GM21825 (cell line): Measurements from ENCODE around the gene TMEM183A.
"Not testable (repeated sequence)": the region's sequence is repeated elsewhere in the genome, so short reads cannot be mapped to it uniquely, and the experiment has no call there.

Experiments
- ATAC-seq: cut with Tn5 transposase; IDR thresholded peaks from one replicate; pipeline ENCODE4 v1.9.1; 2021; ENCODE audit warnings: mild to moderate bottlenecking, moderate library complexity; ENCODE audit not compliant: unreplicated experiment

Gene TMEM183A

DNA sequence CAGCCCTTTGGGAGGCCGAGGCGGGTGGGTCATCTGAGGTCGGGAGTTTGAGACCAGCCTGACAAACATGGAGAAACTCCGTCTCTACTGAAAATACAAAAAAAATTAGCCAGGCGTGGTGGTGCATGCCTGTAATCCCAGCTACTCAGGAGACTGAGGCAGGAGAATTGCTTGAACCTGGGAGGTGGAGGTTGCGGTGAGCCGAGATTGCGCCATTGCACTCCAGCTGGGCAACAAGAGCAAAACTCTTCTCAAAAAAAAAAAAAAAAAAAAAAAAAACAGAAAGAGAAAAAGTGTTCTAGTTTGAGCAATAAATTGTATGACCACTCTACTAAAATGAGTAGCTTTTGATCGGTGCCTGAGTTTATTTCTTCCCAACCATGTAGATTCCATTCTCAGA is 21.1 kb upstream of the TMEM183A start:
- not testable (repeated sequence) for ATAC-seq

DNA sequence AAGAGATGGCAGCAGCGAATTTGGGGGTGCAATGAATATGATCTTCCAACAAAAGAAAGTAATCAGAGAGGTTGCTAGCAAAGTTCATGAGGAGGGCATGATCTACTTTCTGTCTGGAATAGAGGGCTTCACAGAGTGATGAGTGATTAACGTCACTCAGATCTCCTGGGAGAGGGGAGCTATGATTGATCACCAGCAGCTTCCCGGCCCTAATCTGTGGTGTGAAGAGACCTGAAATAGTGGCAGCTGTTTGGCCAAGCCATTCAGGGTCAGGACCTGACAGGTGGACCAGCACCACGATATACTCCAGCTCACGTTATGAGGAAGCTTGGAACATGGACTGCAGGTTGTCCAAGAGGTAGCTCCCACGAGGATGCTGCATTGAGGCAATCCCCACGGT is 19.9 kb upstream of the TMEM183A start:
- no peak for ATAC-seq

DNA sequence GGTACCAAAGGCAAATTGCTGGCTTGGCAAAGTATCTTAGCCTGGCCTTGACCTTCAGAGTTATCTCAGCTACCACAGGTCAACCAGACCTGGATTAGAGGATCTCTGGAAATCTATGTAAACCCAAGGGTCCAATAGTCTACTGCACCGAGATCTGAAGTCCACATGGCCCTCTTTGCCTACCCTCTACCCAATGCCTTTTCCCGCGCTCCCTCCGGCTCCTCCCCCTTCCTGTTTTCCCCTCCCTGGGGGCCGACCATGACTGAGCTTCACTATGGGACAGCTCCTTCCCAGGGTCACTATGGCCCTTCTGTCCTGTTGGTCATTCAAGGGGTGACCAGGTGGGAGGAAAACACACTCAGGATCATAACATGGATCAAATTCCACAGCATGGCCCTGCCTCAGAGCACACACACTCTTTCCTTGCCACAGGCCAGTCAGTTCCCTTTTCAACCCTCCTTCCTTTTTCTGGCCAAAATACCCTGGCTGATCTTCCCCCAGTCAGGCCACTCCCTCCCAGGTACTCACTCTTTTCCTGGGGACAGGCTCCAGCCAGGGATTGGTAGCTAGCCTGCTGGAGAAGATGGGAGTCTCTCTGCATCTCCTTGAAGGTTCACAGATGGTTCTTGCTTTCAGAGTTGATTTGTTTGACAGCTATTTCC is 19.1 kb upstream of the TMEM183A start:
- ATAC-seq, result no peak

DNA sequence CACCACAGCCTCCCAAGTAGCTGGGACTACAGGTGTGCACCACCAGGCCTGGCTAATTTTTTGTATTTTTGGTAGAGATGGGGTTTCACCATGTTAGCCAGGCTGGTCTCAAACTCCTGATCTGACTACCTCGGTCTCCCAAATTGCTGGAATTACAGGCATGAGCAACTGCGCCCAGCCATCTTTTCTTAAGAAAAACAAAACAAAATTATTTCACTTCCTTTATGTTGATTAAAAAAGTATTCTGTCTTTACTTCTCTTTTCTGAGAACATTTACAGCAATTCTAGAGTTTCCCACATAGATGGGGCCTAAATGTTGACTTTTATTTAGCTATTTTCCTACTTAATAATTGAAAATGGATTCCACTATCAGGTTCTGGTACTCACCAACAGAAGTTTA is 17.3 kb upstream of the TMEM183A start:
- ATAC-seq, result no peak

DNA sequence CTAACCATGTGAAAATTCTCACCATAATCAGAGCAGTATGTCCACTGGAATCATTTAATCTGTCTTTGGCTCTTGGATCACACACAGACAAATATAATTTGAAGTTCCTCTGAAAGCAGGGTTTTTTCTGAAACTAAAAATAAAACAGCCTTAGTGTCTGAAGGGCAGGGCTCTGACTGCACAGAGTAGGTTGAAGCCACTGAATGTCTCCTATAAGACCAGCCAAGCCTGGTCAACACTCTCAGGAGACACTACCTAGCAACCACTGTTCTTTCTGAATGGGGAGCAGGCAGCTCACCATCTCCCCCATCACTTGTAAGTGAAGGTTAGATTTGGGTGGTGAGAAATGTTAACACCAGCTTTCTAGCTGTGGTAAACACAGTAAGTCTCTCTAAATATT is 16.1 kb upstream of the TMEM183A start:
- ATAC-seq, result no peak

DNA sequence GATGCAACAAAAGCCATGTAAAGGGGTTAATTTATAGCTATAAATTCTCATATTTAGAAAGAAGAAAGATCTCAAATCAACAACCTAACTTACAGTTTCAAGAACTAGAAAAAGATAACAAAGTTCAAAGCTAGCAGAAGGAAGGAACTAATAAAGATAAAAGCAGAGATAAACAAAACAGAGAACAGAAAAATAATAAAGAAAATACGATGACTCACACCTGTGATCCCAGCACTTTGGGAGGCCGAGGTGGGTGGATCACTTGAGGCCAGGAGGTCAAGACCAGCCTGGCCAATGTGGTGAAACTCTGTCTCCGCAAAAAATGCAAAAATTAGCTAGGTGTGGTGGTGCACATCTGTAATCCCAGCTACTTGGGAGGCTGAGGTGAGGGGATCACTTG is 12.4 kb upstream of the TMEM183A start:
- no peak for ATAC-seq

DNA sequence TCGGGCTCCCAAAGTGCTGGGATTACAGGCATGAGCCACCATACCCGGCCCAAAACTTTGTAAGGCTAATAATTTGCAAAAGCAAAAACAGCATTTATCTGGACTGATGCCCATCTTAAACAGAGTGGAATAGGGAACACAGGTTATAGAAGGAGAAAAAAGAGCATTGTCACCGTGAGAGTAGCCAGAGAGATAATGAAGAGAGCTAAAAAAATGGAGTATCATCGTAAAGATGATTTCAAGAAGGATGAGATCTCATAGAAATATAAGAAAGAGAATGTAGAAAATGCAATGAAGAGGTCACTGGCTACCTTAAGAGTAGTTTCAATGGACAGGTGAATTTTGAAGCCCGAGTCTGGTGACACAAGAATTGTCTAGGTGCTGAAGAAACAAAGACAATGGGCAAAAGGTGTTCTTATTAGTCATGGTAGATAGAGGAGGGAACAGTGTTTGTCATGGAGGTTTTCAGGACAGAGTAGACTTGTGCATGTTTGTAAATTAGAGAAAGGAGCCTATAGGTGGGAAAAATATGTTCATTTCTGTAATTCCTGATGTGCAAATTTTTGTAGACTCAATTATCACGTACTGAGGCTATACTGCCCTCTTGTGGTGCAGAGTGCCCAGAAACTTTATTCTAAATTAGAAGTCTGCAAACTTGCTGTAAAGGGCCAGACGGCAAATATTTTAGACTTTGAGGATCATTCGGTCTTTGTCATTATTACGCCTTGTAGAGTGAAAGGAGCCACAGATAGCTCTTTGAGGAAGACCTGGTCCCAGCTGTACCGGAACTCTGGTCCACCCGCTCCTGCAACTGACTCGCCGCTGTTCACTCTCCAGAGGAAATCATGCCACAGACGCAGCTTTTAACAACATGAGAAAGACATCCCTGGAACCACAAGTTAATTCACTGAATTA is 8.1 kb upstream of the TMEM183A start:
- ATAC-seq, result no peak

DNA sequence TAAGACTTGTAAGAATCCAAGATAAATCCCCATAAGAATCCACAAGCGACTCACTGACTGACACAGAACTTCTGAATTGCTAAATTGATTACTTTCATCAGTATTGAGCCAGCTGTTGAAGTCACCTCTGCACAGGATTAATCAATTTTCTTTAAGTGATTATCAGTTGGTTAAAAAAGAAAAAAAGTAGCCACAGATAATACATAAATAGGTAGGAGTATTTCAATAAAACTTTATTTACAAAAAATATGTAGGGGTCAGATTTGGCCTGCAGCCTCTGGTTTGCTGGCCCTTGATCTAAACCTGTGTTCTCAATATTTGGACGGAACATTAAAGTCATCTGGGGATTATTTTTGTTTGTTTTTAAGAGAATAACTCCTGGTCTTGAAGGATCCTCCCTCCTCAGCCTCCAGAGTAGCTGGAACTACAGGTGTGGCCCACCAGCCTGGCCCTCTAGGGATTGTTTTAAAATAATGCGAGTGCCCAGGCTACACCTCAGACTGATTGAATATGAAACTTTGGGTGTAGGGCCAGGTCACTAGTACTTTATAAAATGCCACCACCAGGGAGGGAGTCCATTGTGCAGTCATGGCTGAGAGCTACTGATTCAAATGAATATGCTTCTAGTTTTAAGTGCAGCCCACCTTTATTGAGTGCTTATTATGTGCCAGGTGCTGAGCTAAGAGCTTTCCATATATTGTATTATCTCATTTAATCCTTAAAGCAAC is 6.8 kb upstream of the TMEM183A start:
- ATAC-seq, result no peak

DNA sequence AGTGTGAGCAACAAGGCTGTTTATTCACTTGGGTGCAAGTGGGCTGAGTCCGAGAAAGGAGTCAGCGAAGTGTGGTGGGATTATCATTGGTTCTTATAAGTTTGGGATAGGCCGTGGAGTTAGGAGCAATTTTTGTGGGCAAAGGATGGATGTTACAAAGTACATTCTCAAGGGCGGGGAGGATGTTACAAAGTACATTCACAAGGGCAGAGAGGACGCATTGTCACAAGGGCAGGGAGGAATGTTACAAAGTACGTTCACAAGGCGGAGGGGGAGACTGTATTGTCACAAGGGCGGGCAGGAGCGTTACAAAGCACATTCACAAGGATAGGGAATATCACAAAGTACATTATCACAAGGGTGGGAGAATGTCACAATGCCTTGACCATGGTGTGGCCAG is 5.2 kb upstream of the TMEM183A start:
- no peak for ATAC-seq

DNA sequence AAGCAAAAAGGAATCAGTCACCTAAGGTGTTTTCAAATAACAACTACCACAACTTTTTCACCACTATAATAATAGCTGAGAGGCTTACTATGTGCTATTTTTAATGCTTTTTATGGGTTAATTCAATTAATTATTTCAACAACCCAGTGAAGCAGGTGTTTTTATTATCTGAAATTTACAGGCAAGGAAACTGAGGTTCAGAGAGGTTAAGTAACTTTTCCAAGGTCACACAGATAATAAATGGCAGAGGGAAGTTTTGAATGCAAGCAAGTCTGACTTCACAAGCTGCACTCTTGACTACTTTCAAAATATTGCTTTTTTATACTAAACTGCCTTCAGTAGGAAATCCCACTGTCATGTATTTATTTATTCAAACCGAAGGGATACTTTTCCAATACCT is 4.2 kb upstream of the TMEM183A start:
- no peak for ATAC-seq

DNA sequence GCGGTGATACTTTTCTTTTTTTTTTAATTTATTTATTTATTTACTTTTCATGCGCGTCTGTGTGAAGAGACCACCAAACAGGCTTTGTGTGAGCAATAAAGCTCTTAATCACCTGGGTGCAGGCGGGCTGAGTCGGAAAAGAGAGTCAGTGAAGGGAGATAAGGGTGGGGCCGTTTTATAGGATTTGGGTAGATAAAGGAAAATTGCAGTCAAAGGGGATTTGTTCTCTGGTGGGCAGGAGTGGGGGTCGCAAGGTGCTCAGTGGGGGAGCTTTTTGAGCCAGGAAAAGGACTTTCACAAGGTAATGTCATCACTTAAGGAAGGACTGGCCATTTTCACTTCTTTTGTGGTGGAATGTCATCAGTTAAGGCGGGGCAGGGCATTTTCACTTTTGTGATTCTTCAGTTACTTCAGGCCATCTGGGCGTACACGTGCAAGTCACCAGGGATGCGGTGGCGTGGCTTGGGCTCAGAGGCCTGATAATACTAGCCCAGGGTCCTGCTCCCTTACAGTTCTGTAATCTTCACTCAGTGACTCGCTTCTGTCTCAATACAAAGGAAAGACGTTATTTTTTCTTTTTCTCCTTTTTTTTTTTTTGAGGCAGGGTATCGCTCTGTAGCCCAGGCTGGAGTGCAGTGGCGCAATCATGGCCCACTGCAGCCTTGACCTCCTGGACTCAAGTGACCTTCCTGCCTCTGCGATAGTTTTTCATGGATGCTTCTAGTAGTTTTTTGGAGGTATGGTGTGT is 1.6 kb upstream of the TMEM183A start:
- not testable (repeated sequence) for ATAC-seq

DNA sequence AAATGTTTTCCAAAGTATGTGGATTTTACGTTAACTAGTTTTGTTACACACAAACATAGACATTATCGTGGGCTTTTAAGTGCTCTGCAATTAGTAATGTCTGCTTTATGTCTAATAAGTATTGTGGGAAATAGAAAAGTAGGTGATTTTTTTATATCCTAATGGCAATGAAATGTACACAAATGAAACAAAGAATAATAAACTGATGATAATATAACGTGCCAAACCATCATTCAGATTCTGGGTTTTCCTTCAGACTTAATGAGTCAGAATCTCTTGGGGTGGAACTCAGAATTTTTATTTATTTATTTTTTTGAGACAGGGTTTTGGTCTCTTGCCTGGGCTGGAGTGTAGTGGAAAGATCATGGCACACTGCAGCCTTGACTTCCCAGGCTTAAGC is 2.0 kb downstream of the TMEM183A start:
- ATAC-seq, result no peak

DNA sequence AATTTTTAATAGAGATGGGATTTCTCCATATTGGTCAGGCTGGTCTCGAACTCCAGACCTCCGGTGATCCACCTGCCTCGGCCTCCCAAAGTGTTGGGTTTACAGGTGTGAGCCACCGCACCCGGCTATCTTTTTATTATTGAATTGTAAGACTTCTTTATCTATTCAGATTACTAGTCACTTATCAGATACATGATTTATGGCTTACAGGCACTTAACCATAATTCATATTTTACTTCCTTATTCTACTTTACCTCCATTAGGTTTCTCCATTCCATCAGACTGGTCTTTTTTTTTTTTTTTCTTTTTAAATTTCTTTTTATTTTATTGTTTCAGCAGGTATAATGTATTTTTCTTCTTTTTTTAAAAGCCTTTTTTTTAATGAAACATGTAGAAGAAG is 4.4 kb downstream of the TMEM183A start:
- ATAC-seq, result no peak

DNA sequence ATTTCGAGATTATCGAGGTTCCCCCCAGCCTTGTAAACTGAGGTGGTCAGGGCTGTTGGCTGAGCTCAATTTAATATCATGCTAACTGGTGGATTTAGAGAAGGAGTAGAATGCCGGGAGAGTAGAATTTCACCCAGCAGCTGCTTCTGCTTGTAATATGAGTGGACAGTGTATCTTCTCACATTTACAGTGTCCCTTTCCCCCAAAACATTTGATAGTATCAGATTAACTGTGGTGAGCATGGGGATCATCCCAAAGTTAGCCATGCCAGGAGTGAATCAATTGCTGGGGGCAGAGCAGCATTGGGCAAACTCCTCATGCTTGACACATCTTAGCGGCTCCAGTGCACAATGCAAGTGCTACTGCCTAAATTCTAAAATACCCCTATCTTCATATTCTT is 9.9 kb downstream of the TMEM183A start:
- no peak for ATAC-seq

DNA sequence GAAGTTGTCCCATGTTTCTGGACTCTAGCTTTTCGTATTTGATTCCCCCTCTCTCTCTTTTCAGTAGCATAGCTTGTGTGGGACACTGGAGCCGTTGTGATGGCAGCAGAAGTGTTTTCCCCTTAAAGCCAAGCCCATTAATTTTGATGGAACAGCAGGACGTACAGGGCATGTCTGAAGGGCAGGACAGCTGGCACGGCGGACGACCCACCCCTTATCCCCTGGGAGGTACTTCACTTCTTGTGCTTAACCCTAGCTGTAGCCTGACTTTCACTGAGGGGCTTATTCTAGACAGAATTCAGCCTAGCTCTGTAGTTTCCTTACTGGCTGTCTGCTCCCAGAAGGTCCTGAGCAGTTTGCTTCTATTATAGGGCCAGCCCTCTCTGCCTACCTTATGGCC is 10.5 kb downstream of the TMEM183A start:
- ATAC-seq, result no peak

DNA sequence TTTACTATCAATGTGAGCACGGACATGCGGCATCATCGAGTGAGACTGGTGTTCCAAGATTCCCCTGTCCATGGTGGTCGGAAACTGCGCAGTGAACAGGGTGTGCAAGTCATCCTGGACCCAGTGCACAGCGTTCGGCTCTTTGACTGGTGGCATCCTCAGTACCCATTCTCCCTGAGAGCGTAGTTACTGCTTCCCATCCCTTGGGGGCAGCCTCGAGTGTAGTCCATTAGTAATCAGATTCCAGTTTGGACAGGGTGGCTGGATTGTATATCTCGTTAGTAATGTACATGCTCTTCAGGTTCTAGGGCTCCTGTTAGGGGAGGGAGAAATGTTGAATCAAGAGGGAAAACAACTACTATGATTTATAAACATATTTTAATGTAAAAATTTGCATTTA is 15.7 kb downstream of the TMEM183A start:
- not testable (repeated sequence) for ATAC-seq

DNA sequence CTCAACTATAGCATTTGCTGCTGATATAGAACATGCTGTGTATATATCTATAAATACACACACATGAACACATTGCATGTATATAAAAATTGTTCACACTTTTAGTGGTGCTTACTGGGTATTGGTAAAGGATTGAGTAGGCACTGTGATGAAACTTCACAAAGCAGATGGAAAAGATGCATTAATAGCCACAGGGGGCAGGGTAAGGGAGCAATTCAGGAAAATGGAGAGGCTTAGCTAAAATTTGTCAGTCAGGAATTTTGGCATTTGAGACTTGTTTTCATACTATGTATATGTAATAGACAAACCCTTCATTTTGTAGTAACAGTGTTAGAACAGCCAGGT is 18.5 kb downstream of the TMEM183A start:
- ATAC-seq, result no peak

DNA sequence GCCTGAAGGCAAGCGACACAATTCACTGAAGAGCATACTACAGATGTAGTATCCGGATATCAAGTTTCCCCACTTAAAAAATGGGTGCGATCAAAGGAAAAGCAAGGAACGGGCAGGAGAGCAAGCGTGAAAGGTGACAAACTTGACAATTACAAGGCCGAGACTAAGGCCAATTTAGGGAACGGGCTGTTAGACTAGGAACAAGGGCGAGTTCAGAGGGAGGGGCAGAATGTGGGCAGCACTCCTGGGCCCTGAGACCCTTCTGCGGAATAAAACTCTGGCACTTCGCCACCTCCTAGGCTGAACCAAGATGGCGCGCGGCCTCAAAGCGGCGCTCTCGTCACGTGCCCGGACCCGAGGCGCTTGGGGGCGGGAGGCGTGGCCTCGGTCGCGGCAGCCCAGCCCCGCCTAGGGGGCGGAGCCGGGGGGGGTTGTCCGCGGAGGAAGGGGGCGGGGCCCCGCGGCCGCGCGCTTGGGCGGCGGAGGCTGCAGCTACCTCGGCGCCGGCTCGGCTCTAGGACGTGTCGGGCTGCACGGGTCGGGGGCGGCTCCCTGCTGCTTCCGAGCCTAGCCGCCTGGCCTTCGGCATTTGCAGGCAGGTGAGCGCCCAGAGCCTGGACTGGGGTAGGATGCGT is 19.0 kb downstream of the TMEM183A start, which contains the start of gene PPFIA4:
PPFIA4 (plus strand) TSS at position 461 of the 635 bp plus-strand sequence. CDS start 12,518 bp downstream, outside the sequence.
- ATAC-seq, result peak; percentile 75

DNA sequence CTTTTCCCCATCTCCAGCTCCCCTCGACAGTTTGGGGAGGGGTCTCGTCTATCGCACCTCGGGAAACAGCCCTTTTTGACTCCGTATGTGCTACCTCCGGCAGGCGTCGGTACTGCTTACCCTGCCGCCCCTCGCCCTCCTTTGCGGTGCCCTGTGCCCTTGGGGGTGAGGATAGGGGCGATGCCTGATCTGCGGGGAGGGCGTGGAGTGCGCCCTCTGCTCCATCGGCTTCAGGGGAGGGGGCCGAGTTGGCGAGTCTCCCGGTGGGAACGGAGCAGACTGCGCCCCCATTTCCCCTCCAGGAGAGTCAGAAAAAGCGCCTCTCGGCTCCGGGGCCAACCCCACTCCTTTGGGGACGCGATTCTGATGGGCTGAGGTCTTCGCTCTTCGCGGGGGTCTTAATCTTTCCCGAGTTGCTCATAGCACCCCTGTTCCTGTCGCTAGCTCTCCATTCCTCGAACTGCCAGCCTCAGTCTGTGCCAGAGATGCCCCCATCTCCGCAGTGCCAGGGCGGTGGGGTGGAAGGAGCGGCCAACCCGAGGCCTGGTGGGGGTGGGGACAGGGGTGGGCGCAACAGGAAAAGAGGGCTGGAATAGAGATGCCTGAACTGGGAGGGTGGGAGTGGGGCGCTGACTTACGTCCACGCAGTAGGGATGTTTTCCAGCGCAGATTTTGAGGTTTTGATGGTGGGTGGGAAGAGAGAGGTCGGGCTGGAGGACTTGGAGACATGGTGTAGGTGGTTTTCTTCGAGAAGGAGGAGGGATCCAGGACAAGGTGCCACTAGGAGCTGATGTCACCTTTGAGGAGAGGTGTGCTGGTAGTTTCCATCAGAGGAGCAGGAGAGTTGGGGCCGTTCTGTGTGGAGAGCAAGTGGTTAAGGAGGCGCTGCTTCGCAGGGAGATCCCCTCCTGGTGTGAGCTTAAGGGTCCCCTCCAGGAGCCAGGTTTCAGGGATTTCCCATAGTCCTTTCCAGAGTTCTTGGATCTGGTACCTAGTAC is 19.8 kb downstream of the TMEM183A start:
- peak; percentile 15 for ATAC-seq
